Spinal cord (tissue), 10 donors: ENCODE measurements around the gene ZBTB7C. TPM values are rescaled to one million over a fixed set of nuclear protein-coding genes. Genes with fewer than 3 reads are reported as not detected.

Source experiments
- DNase-seq, 6 donors: peaks; one replicate each; pipeline versions ENCODE4 v3.0.0 to v3.0.0-alpha.2; 2013 to 2015; ENCODE audit warnings: low spot score in 6 of 6, low read depth in 4 of 6
- H3K27ac ChIP-seq: one replicate; pipeline ENCODE4 v1.5.1; 2013; ENCODE audit warnings: low read depth, low read length, control low read depth
- H3K27me3 ChIP-seq: one replicate; pipeline ENCODE4 v1.6.1; 2013; ENCODE audit warnings: low read length; ENCODE audit not compliant: control insufficient read depth, insufficient read depth
- H3K36me3 ChIP-seq: one replicate; pipeline ENCODE4 v1.6.1; 2013; ENCODE audit warnings: low read length; ENCODE audit not compliant: control insufficient read depth, insufficient read depth
- H3K4me1 ChIP-seq: one replicate; pipeline ENCODE4 v1.6.1; 2013; ENCODE audit warnings: low read length; ENCODE audit not compliant: control insufficient read depth, insufficient read depth
- H3K4me3 ChIP-seq: one replicate; pipeline ENCODE4 v1.5.1; 2013; ENCODE audit warnings: low read depth, low read length, control low read depth
- H3K9me3 ChIP-seq: one replicate; pipeline ENCODE4 v1.6.1; 2013; ENCODE audit warnings: low read length; ENCODE audit not compliant: control insufficient read depth, insufficient read depth
- WGBS: methylation state at CpG from one replicate; pipeline ENCODE4 v1.1.5; 2013; ENCODE audit warnings: missing lambda C conversion rate; ENCODE audit not compliant: insufficient coverage; 5-methylcytosine and 5-hydroxymethylcytosine counted together
- polyA plus RNA-seq, 2 donors: library from polyadenylated mRNA; unstranded; fragments of 120-200 nt; gene quantifications; one replicate each; pipeline ENCODE4 v1.2.1, GENCODE V29; 2013; ENCODE audit not compliant: insufficient read length in 2 of 2
- total RNA-seq, 2 donors: library from RNA; depleted of rRNA in 1 of 2; stranded (reverse); fragments of 120-200 nt in 1 of 2; fragments of >200 nt in 1 of 2; gene quantifications; one replicate each; pipeline versions ENCODE4 v1.2.3 to v1.2.4, GENCODE V29; 2013 to 2014
- donor health status: healthy.

Gene ZBTB7C
- total and polyA plus RNA-seq, 4 donors = 7.6 to 15.7 (median 9.8) TPM

GRCh38 chr18:48036226-48036625 is 373.0 kb downstream of the ZBTB7C start:
- WGBS = 80% methylated on average over 4 of the region's 6 CpGs
- H3K27ac ChIP-seq = no peak overlapping the region
- DNase-seq = no peak
- H3K36me3 ChIP-seq = peaks cover 17% of the 10 kb centered on the region
- no peaks in the 10 kb centered on the region for H3K9me3 ChIP-seq
- H3K4me3 ChIP-seq = no peak overlapping the region
- H3K27me3 ChIP-seq = no peaks in the 10 kb centered on the region
- H3K4me1 ChIP-seq = peaks cover 24% of the 10 kb centered on the region

- DNase-seq = no peak
- WGBS = 90% methylated on average over 3 of the region's 3 CpGs
- no peak overlapping the region for H3K27ac ChIP-seq
- H3K4me3 ChIP-seq = no peak overlapping the region
- H3K9me3 ChIP-seq = no peaks in the 10 kb centered on the region
- no peaks in the 10 kb centered on the region for H3K27me3 ChIP-seq
- peaks cover 26% of the 10 kb centered on the region for H3K4me1 ChIP-seq
- H3K36me3 ChIP-seq = peaks cover 13% of the 10 kb centered on the region
These were observed 373.7 kb downstream of the ZBTB7C start for GRCh38 chr18:48035556-48035860.

DNA sequence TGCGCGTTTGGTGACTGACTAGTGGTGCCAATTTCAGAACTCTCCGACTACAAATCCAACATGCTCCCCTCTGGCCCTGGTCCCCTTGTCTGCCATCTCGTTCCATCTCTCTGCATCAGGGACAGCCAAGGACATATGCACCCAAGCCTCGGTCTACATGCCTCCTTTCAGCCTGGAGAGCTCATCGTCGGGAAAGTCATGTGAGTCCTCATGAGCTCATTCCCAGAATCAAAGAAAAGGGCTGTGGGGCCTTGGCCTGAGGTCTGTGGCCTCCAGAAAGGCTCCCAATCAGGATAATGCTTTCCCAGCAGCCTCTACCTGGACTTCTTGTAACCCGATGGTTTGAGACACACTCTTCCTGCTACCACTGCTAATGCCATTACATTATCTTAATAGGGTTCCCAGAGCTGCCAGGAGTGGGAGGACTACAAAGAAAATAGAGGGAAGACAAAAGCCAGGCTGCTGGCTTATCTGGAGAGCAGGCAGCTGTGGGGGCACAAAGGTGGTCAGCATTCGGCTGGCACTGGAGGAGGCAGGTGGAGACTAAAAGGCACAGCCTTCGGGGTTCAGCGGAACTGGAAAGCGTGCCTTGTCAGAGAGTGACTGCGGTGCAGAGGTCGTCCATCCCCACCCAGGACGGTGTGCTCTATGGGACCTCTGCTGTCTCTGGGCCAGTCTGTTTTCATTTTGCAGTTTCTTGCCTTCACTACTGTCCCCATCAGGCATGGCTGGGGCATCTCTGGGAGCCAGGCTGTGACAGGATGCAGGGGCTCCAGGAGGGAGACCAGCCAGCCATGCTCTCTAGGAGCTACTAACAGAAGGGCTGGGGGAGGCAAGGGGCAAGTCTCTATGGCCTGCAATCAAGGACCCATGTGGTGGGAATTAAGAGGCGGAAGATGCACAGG is 374.3 kb downstream of the ZBTB7C start:
- no peaks in the 10 kb centered on the region for H3K27me3 ChIP-seq
- H3K27ac ChIP-seq = no peak overlapping the region
- DNase-seq = peak in 1 of 6 donors; percentile 24
- no peak overlapping the region for H3K4me3 ChIP-seq
- H3K4me1 ChIP-seq = peaks cover 26% of the 10 kb centered on the region
- peaks cover 7% of the 10 kb centered on the region for H3K36me3 ChIP-seq
- 81% methylated on average over 15 of the region's 16 CpGs for WGBS
- H3K9me3 ChIP-seq = no peaks in the 10 kb centered on the region

GRCh38 chr18:48033790-48034650 is 375.2 kb downstream of the ZBTB7C start:
- Histone ChIP-seq H3K4me1 (peaks cover 22% of the 10 kb centered on the region), H3K9me3 (no peaks in the 10 kb centered on the region), H3K36me3 (peaks cover 6% of the 10 kb centered on the region), H3K4me3 (no peak overlapping the region), H3K27ac (no peak overlapping the region), H3K27me3 (no peaks in the 10 kb centered on the region)
- 76% methylated on average over 7 of the region's 9 CpGs for WGBS
- peak in 1 of 6 donors; percentile 57 for DNase-seq

- no peak for DNase-seq
- WGBS = 85% methylated on average over 2 of the region's 3 CpGs
- Histone ChIP-seq H3K4me1 (peaks cover 30% of the 10 kb centered on the region), H3K4me3 (no peak overlapping the region), H3K27ac (no peak overlapping the region), H3K36me3 (peaks cover 11% of the 10 kb centered on the region), H3K27me3 (no peaks in the 10 kb centered on the region), H3K9me3 (no peaks in the 10 kb centered on the region)
These were observed 376.1 kb downstream of the ZBTB7C start for GRCh38 chr18:48032876-48033789.

DNA sequence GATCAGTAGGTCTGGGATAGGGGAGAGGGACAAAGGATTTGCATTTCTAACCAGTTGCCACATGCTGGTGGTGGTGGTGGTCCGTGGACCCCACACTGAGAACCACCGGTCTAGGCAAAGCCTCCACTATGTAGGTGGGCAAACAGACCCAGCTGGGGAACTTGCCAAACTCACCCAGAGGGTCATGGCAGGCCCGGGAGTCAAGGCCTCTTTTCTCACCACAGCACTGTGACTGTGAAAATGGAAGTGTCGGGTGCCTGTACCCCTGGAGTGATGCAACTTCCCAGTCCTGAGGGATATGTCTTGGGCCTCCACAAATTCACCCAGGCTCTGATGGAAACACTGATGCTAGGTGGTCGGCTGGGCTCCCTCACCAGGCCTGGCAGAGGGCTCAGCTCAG is 377.5 kb downstream of the ZBTB7C start:
- Histone ChIP-seq H3K36me3 (peaks cover 11% of the 10 kb centered on the region), H3K9me3 (no peaks in the 10 kb centered on the region), H3K27ac (no peak overlapping the region), H3K27me3 (no peaks in the 10 kb centered on the region), H3K4me3 (no peak overlapping the region), H3K4me1 (peaks cover 34% of the 10 kb centered on the region)
- no peak for DNase-seq
- WGBS = 44% methylated on average over 3 of the region's 5 CpGs

- 63% methylated on average over 2 of the region's 4 CpGs for WGBS
- H3K27ac ChIP-seq = no peak overlapping the region
These were observed 378.3 kb downstream of the ZBTB7C start for GRCh38 chr18:48030616-48031480.

DNA sequence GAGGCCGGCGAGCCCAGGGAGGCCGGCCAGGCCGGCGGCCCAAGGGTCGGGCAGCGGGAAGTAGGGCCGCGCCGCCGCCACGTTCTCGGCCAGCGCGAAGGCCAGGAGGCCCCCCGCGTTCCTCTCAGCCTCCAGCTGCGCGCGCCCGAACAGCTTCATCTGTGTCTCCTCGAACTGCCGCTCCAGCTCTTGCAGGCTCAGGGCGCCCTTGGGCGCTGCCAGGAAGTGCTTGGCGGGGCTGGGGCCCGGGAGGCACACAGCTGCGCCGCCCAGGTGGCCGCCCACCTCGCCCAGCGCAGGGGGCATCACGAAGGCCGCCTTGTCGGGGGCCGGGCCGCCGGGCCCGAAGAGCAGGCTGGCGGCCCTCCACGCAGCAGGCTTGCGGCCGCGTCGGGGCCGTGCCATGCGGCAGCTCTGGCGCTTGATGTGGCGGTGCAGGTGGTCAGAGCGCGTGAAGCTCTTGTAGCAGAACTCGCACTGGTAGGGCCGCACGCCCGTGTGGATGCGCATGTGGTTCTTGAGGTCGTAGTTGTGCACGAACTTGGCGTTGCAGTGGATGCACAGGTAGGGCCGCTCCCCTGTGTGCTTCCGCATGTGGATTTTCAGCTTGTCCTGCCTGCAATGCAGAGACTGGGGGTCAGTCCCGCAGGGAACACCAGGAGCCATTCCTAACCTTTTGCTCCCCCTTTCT is 379.7 kb downstream of the ZBTB7C start:
- Histone ChIP-seq H3K4me1 (peaks cover 28% of the 10 kb centered on the region), H3K27ac (no peak overlapping the region), H3K27me3 (no peaks in the 10 kb centered on the region), H3K4me3 (no peak overlapping the region), H3K36me3 (peaks cover 11% of the 10 kb centered on the region), H3K9me3 (no peaks in the 10 kb centered on the region)
- WGBS = 97% methylated on average over 62 of the region's 62 CpGs
- no peak for DNase-seq

More at GRCh38 chr18:48030616-48031480, 378.3 kb downstream of the ZBTB7C start:
- no peaks in the 10 kb centered on the region for H3K9me3 ChIP-seq
- no peaks in the 10 kb centered on the region for H3K27me3 ChIP-seq
- DNase-seq = peak in 3 of 6 donors; percentile 57 to 93 (median 88)
- H3K36me3 ChIP-seq = peaks cover 11% of the 10 kb centered on the region
- peaks cover 38% of the 10 kb centered on the region for H3K4me1 ChIP-seq
- no peak overlapping the region for H3K4me3 ChIP-seq
